ENCODE measurements around the gene ELF1. TPM values are rescaled to one million over a fixed set of nuclear protein-coding genes. Genes with fewer than 3 reads are reported as not detected.

The ELF1 gene
- total and polyA plus RNA-seq, 10 of the 15 experiments (the other 5 are each of a cell fraction or from before 2014, with no cell fraction given): 43.3 to 97.6 (median 55.7) TPM

GRCh38 chr13:41034881-41035280 lies 15.8 kb upstream of the ELF1 start:
- Histone ChIP-seq H3K4me3 (no peak overlapping the region), H3K4me1 (ENCODE audit: control insufficient read depth, insufficient read depth, low read length) (no peaks in the 10 kb centered on the region), H3K79me2 (ENCODE audit: control insufficient read depth, insufficient read depth, low read length) (peaks cover 5% of the 10 kb centered on the region), H3K27ac (ENCODE audit: control insufficient read depth, insufficient read depth) (no peak overlapping the region), H3K9me3 (replicated peaks; ENCODE audit: control insufficient read depth, insufficient read depth, low read length) (no peaks in the 10 kb centered on the region; the same call in 2 of the 3 replicates), H3K27me3 (replicated peaks in 1 of 2; ENCODE audit: control insufficient read depth in 2 of 2, insufficient read depth in 2 of 2, low read length in 1 of 2) (no peaks in the 10 kb centered on the region), H3K9ac (ENCODE audit: control insufficient read depth, insufficient read depth, low read length) (no peak overlapping the region), H3K36me3 (ENCODE audit: control insufficient read depth in 2 of 2, insufficient read depth in 2 of 2, low read length in 1 of 2) (no peaks in the 10 kb centered on the region), H2AFZ (ENCODE audit: control insufficient read depth, low read depth, low read length) (no peak overlapping the region), H3K4me2 (ENCODE audit: control insufficient read depth, insufficient read depth) (no peak overlapping the region), H4K20me1 (ENCODE audit: control insufficient read depth, insufficient read depth) (no peaks in the 10 kb centered on the region)
- POLR2A ChIA-PET: no interaction called here
- SMC1A ChIA-PET (ENCODE audit: uncharacterized antibody, unreplicated experiment): interaction anchor here (1.1 to 1.5 kb wide), 2 partner anchors 24 to 61 kb away, joined by 3 read pairs; no protein-coding TSS in a partner anchor
- TF ChIP-seq NR2F1 (conservative IDR thresholded peaks at IDR 0.05) (no peak), SPI1 (IDR thresholded peaks at IDR 0.05; ENCODE audit: borderline replicate concordance, insufficient read depth, low read depth, low read length) (peak; percentile 46; the same call in 1 of the 2 replicates), CREB1 (IDR thresholded peaks at IDR 0.05; ENCODE audit: low read depth) (peak; percentile 31; the same call in 1 of the 2 replicates), ZNF622 (IDR thresholded peaks at IDR 0.05) (no peak), RAD51 (IDR thresholded peaks at IDR 0.05) (no peak)
- DNase-seq (ENCODE audit: low read depth, low spot score): no peak
- BruUV-seq (replicated peaks): no TSS peak
- ATAC-seq: peak; percentile 25
- FAIRE-seq: no peak
- 76% methylated on average over 5 of the region's 5 CpGs for WGBS (ENCODE audit: insufficient coverage, insufficient replicate concordance, low lambda C conversion rate, missing lambda C conversion rate)
- RAD21 ChIA-PET (ENCODE audit: unreplicated experiment): no interaction called here
- CTCF ChIA-PET: no interaction called here
- in situ Hi-C loops (cut with MboI) (no loop called here), intact Hi-C loops (cut with micrococcal nuclease; ENCODE audit: unreplicated experiment) (no loop called here)

- ChIA-PET SMC1A (ENCODE audit: uncharacterized antibody, unreplicated experiment) (interaction anchor here (1.0 to 1.4 kb wide), 2 partner anchors 10 to 14 kb away, joined by 3 to 7 read pairs; no protein-coding TSS in a partner anchor), CTCF (no interaction called here), POLR2A (no interaction called here), RAD21 (ENCODE audit: unreplicated experiment) (interaction anchor here (2.3 kb wide), 1 partner anchor 19 kb away, joined by 11 read pairs; no protein-coding TSS in a partner anchor)
- no TSS peak for BruUV-seq (replicated peaks)
- intact Hi-C loops (cut with micrococcal nuclease; ENCODE audit: unreplicated experiment) (no loop called here), in situ Hi-C loops (cut with MboI) (no loop called here)
- H2AFZ ChIP-seq (ENCODE audit: control insufficient read depth, low read depth, low read length): no peak overlapping the region
- H3K4me3 ChIP-seq: no peak overlapping the region
- H3K27me3 ChIP-seq (replicated peaks in 1 of 2; ENCODE audit: control insufficient read depth in 2 of 2, insufficient read depth in 2 of 2, low read length in 1 of 2): no peaks in the 10 kb centered on the region
- TF ChIP-seq USF1 (IDR thresholded peaks at IDR 0.05; ENCODE audit: borderline replicate concordance, extremely low read length, insufficient read depth, low read depth, low read length) (no peak), PML (IDR thresholded peaks at IDR 0.05; ENCODE audit: low read length) (no peak), TCF3 (IDR thresholded peaks at IDR 0.05; ENCODE audit: borderline replicate concordance, insufficient read depth, low read depth, low read length) (no peak), POU2F2 (IDR thresholded peaks at IDR 0.05; ENCODE audit: borderline replicate concordance, low read depth, low read length) (no peak), CEBPB (IDR thresholded peaks at IDR 0.05; ENCODE audit: borderline replicate concordance in 1 of 2, low read depth in 2 of 2, low read length in 2 of 2) (no peak), ATF7 (IDR thresholded peaks at IDR 0.05; ENCODE audit: low read depth) (0 out of 2 replicates have a peak, but pooled peaks have one; percentile 39)
- no peaks in the 10 kb centered on the region; the same call in 2 of the 3 replicates for H3K9me3 ChIP-seq (replicated peaks; ENCODE audit: control insufficient read depth, insufficient read depth, low read length)
- no peaks in the 10 kb centered on the region for H3K4me1 ChIP-seq (ENCODE audit: control insufficient read depth, insufficient read depth, low read length)
- H3K27ac ChIP-seq (ENCODE audit: control insufficient read depth, insufficient read depth): no peak overlapping the region
- no peaks in the 10 kb centered on the region for H4K20me1 ChIP-seq (ENCODE audit: control insufficient read depth, insufficient read depth)
- no peak for DNase-seq (ENCODE audit: low read depth, low spot score)
- no peak for ATAC-seq
- FAIRE-seq: no peak
- H3K36me3 ChIP-seq (ENCODE audit: control insufficient read depth in 2 of 2, insufficient read depth in 2 of 2, low read length in 1 of 2): no peaks in the 10 kb centered on the region
- H3K4me2 ChIP-seq (ENCODE audit: control insufficient read depth, insufficient read depth): no peak overlapping the region
- H3K9ac ChIP-seq (ENCODE audit: control insufficient read depth, insufficient read depth, low read length): no peak overlapping the region
- 82% methylated on average over 4 of the region's 4 CpGs for WGBS (ENCODE audit: insufficient coverage, insufficient replicate concordance, low lambda C conversion rate, missing lambda C conversion rate)
- peaks cover 5% of the 10 kb centered on the region for H3K79me2 ChIP-seq (ENCODE audit: control insufficient read depth, insufficient read depth, low read length)
Measured at GRCh38 chr13:41034382-41034781, 15.3 kb upstream of the ELF1 start.
